K562 (cell line): ENCODE results near the gene TRAP1. TPM values are rescaled to one million over a fixed set of nuclear protein-coding genes. Genes with fewer than 3 reads are reported as not detected.

Source experiments
- ATAC-seq: fragments of 200-7000 bp; cut with Tn5 transposase; 3 replicates; pipeline ENCODE4 v1.9.1; 2020; ENCODE audit warnings: moderate library complexity
- BruUV-seq: library from RNA; stranded (reverse); fragments of 400-500 nt; replicated peaks from 2 replicates; lab custom pipeline; 2021; lab: Mats Ljungman, UMichigan
- CTCF ChIA-PET: fragments of 300-600 bp; formaldehyde crosslinking; extraction: SDS; loops from one replicate; lab custom pipeline; 2021; ENCODE audit warnings: low intra/inter-chr PET ratio; lab: Yijun Ruan, JAX
- POLR2A ChIA-PET: fragments of 300-600, 350-650 bp; sonication (Branson Sonifier 250); formaldehyde crosslinking; extraction: SDS; loops from one replicate; lab custom pipeline; 2021; ENCODE audit warnings: antibody characterized with exemption, inconsistent platforms; lab: Yijun Ruan, JAX
- DNase-seq, 4 experiments: peaks; one replicate each; pipeline versions ENCODE4 v3.0.0 to v3.0.0-alpha.2; 2011 to 2018; ENCODE audit warnings: low spot score in 3 of 4, mixed read lengths in 3 of 4; ENCODE audit errors: extremely low read depth in 1 of 4
- FAIRE-seq: peaks from 2 replicates; lab custom pipeline; 2011; peaks lifted over from hg19 to GRCh38; lab: Jason Lieb, UNC
- H2AFZ ChIP-seq: 2 replicates; pipeline ENCODE4 v1.6.0; 2011; ENCODE audit warnings: low read depth, low read length, control low read depth, inconsistent platforms
- H3K27ac ChIP-seq: fragments of 200-600 bp; 3 replicates; pipeline ENCODE4 v1.8.0; 2011; ENCODE audit warnings: low read depth, mild to moderate bottlenecking, control low read depth, inconsistent platforms, low read length, moderate library complexity, mixed read lengths; ENCODE audit errors: extremely low read depth
- H3K27me3 ChIP-seq, 2 experiments: fragments of 300-600 bp in 1 of 2; 2 replicates in 1 of 2; 3 replicates in 1 of 2; pipeline versions ENCODE4 v1.6.0 to v1.8.0; 2011; ENCODE audit warnings: inconsistent platforms in 2 of 2, low read length in 2 of 2, mild to moderate bottlenecking in 1 of 2, mixed read lengths in 1 of 2, moderate library complexity in 1 of 2; ENCODE audit not compliant: control insufficient read depth in 2 of 2, insufficient read depth in 2 of 2
- H3K36me3 ChIP-seq: fragments of 300-600 bp; 3 replicates; pipeline ENCODE4 v1.8.0; 2011; ENCODE audit warnings: mild to moderate bottlenecking, low read length, inconsistent platforms; ENCODE audit not compliant: control insufficient read depth, insufficient read depth
- H3K4me1 ChIP-seq, 2 experiments: fragments of 200-600 bp in 1 of 2; replicated peaks in 1 of 2; 2 replicates in 1 of 2; 3 replicates in 1 of 2; pipeline versions ENCODE4 v1.5.1 to v1.8.0; 2011; ENCODE audit warnings: inconsistent platforms in 2 of 2, low read length in 2 of 2, mild to moderate bottlenecking in 1 of 2, mixed read lengths in 1 of 2, moderate library complexity in 1 of 2; ENCODE audit not compliant: control insufficient read depth in 2 of 2, insufficient read depth in 2 of 2
- H3K4me2 ChIP-seq: 2 replicates; pipeline ENCODE4 v1.6.1; 2011; ENCODE audit warnings: low read length, control low read depth, inconsistent platforms, mixed read lengths; ENCODE audit not compliant: insufficient read depth
- H3K4me3 ChIP-seq: fragments of 200-600 bp; sonication (generic), shearing (Covaris generic); 2 replicates; pipeline ENCODE4 v1.5.1; 2016; ENCODE audit warnings: control low read depth, inconsistent platforms
- H3K79me2 ChIP-seq: fragments of 200-600 bp; 3 replicates; pipeline ENCODE4 v1.8.0; 2011; ENCODE audit warnings: low read length, inconsistent platforms; ENCODE audit not compliant: control insufficient read depth, insufficient read depth
- H3K9ac ChIP-seq, 2 experiments: 2 replicates each; pipeline versions ENCODE4 v1.6.0 to v1.6.1; 2011; ENCODE audit warnings: low read depth in 2 of 2, low read length in 2 of 2, control low read depth in 1 of 2, inconsistent platforms in 1 of 2, mild to moderate bottlenecking in 1 of 2, mixed read lengths in 1 of 2; ENCODE audit not compliant: insufficient read depth in 1 of 2
- H3K9me1 ChIP-seq: one replicate; pipeline ENCODE4 v1.6.0; 2011; ENCODE audit warnings: inconsistent platforms, mild to moderate bottlenecking, low read length, moderate library complexity; ENCODE audit not compliant: control insufficient read depth, insufficient read depth
- H3K9me3 ChIP-seq: replicated peaks from 2 replicates; pipeline ENCODE4 v1.5.1; 2011; ENCODE audit warnings: low read depth, low read length, inconsistent platforms; ENCODE audit not compliant: control insufficient read depth, insufficient read depth
- H4K20me1 ChIP-seq: replicated peaks from 2 replicates; pipeline ENCODE4 v1.6.1; 2011; ENCODE audit warnings: low read length, inconsistent platforms, mixed read lengths; ENCODE audit not compliant: control insufficient read depth, insufficient read depth
- MTA1 ChIP-seq: fragments of 450-650 bp; IDR thresholded peaks from 2 replicates; pipeline ENCODE4 v1.6.1; 2017; ENCODE audit warnings: borderline replicate concordance
- RBFOX2 ChIP-seq: fragments of 200-400 bp; formaldehyde crosslinking; IDR thresholded peaks from 2 replicates; pipeline ENCODE4 v1.6.1; 2017; ENCODE audit warnings: low read depth, mild to moderate bottlenecking, low read length, moderate library complexity
- RUNX1 ChIP-seq: sonication (generic); IDR thresholded peaks from 2 replicates; pipeline ENCODE4 v1.6.1; 2016; ENCODE audit warnings: antibody characterized with exemption, low read depth
- WGBS: fragments of 100-300 bp; shearing (Covaris generic); methylation state at CpG from one replicate; pipeline ENCODE4 v1.1.6; 2016; ENCODE audit warnings: low coverage, mixed read lengths; ENCODE audit not compliant: insufficient coverage; ENCODE audit errors: missing lambda C conversion rate; 5-methylcytosine and 5-hydroxymethylcytosine counted together
- in situ Hi-C: fragments of 300-500 bp; cut with MboI; formaldehyde crosslinking; loops from 4 replicates; pipeline ENCODE4 v1.15.0; 2018; ENCODE audit warnings: inconsistent platforms, mixed read lengths
- intact Hi-C: fragments of 100-400 bp; cut with micrococcal nuclease; formaldehyde crosslinking; loops from 2 replicates; pipeline ENCODE4 v1.14.2; 2022
- polyA plus RNA-seq, 8 experiments: library from polyadenylated mRNA; depleted of rRNA in 4 of 8; stranded (reverse) in 5 of 8; unstranded in 3 of 8; fragments of >200 nt; fragmentation: Nextera tagmentation in 2 of 8; fragmentation: Illumina TruSeq in 1 of 8; extraction: Ambion mirVana in 2 of 8; extraction: Trizol in 1 of 8; gene quantifications; 2 replicates each; pipeline versions ENCODE4 v1.2.1 to v1.2.3, GENCODE V29; 2011 to 2014; ENCODE audit warnings: inconsistent platforms in 1 of 8, missing spikeins in 1 of 8
- total RNA-seq, 7 experiments: library from RNA; depleted of rRNA in 6 of 7; stranded (reverse); fragments of >200 nt in 6 of 7; fragmentation: Illumina TruSeq in 2 of 7; extraction: Trizol in 2 of 7; gene quantifications; 2 replicates each; pipeline versions ENCODE4 v1.2.1 to v1.2.3, GENCODE V29; 2011 to 2021; ENCODE audit warnings: low replicate concordance in 1 of 7
- TF ChIP-seq, protein P1 (sequence below): fragments of 250-450 bp; sonication (Bioruptor Pico); IDR thresholded peaks from 2 replicates; pipeline ENCODE4 v1.4.0; 2020
- TF ChIP-seq, protein P2 (sequence below): fragments of 450-650 bp; IDR thresholded peaks from 2 replicates; pipeline ENCODE4 v1.6.1; 2017; ENCODE audit warnings: mild to moderate bottlenecking, moderate library complexity

TRAP1 gene
- total and polyA plus RNA-seq, 9 of the 15 experiments (the other 6 are each of a cell fraction or from before 2014, with no cell fraction given): 19.1 to 436 (median 301) TPM

DNA sequence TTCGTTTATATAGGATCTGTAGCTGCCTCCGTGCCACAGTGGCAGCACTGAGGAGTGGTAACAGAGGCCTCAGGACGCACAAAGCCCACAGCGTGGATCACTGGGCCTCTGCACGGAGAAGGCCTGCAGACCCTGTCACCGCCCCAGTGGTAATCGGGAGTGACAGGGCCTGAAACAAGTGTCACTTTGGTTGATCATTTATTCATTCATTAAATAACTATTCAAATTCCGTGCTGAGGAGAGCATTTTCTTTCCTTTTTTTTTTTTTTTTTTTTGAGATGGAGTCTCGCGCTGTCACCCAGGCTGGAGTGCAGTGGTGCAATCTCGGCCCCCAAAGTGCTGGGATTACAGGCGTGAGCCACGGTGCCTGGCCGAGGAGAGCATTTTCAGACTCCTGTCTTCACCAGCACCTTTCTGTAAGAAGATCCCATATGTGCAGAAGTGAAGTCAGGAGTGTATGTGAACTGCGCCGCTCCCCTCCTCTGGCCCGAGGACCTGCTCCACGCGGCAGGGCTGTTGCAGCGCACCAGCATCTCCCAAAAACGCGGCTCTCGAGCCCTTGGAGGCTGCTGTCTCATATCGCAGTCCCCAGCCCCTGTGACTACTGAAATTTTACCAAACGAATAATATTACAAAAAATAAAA, 44.9 kb upstream of the TRAP1 start:
- Histone ChIP-seq H3K9ac (no peak overlapping the region), H3K79me2 (no peaks in the 10 kb centered on the region), H3K4me3 (no peak overlapping the region), H3K9me1 (no peaks in the 10 kb centered on the region), H3K27me3 (no peaks in the 10 kb centered on the region), H4K20me1 (no peaks in the 10 kb centered on the region), H3K9me3 (no peaks in the 10 kb centered on the region), H3K4me2 (no peak overlapping the region), H3K36me3 (peaks cover 43% of the 10 kb centered on the region), H3K27ac (no peak overlapping the region), H3K4me1 (no peaks in the 10 kb centered on the region), H2AFZ (no peak overlapping the region)
- 91% methylated on average over 23 of the region's 25 CpGs for WGBS
- ChIA-PET CTCF (no interaction called here), POLR2A (no interaction called here)
- intact Hi-C loops: no loop called here
- TF ChIP-seq MTA1 (no peak), RUNX1 (no peak), RBFOX2 (no peak)
- TF ChIP-seq, protein P1, sequence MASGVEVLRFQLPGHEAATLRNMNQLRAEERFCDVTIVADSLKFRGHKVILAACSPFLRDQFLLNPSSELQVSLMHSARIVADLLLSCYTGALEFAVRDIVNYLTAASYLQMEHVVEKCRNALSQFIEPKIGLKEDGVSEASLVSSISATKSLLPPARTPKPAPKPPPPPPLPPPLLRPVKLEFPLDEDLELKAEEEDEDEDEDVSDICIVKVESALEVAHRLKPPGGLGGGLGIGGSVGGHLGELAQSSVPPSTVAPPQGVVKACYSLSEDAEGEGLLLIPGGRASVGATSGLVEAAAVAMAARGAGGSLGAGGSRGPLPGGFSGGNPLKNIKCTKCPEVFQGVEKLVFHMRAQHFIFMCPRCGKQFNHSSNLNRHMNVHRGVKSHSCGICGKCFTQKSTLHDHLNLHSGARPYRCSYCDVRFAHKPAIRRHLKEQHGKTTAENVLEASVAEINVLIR (CRISPR knock-in tag): no peak
- TF ChIP-seq, protein P2, sequence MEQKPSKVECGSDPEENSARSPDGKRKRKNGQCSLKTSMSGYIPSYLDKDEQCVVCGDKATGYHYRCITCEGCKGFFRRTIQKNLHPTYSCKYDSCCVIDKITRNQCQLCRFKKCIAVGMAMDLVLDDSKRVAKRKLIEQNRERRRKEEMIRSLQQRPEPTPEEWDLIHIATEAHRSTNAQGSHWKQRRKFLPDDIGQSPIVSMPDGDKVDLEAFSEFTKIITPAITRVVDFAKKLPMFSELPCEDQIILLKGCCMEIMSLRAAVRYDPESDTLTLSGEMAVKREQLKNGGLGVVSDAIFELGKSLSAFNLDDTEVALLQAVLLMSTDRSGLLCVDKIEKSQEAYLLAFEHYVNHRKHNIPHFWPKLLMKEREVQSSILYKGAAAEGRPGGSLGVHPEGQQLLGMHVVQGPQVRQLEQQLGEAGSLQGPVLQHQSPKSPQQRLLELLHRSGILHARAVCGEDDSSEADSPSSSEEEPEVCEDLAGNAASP: no peak
- in situ Hi-C loops: no loop called here
- no peak for DNase-seq
- ATAC-seq: no peak
- no peak for FAIRE-seq
- BruUV-seq: no TSS peak
